HEK293 (cell line): ENCODE results near the gene ERCC6L.

Experiments
- EGR2 ChIP-seq: fragments of 450-650 bp; formaldehyde crosslinking; IDR thresholded peaks from 2 replicates; pipeline ENCODE4 v1.5.1; 2016; ENCODE audit warnings: low read depth, missing biosample characterization, missing genetic modification characterization
- GLI2 ChIP-seq: fragments of 450-650 bp; formaldehyde crosslinking; IDR thresholded peaks from 2 replicates; pipeline ENCODE4; 2017; ENCODE audit warnings: missing biosample characterization, missing genetic modification characterization, low read depth, borderline replicate concordance
- KLF8 ChIP-seq: fragments of 450-650 bp; formaldehyde crosslinking; IDR thresholded peaks from 2 replicates; pipeline ENCODE4 v1.5.1; 2016; ENCODE audit warnings: missing biosample characterization, missing genetic modification characterization
- MEIS1 ChIP-seq: sonication (generic); formaldehyde crosslinking; IDR thresholded peaks from 2 replicates; pipeline ENCODE4 v1.8.1; 2022; ENCODE audit warnings: missing genetic modification reagents, mild to moderate bottlenecking, borderline replicate concordance
- SALL2 ChIP-seq: fragments of 450-650 bp; formaldehyde crosslinking; IDR thresholded peaks from 2 replicates; pipeline ENCODE4 v1.5.0; 2017; ENCODE audit warnings: missing biosample characterization, mild to moderate bottlenecking, missing genetic modification characterization, borderline replicate concordance
- SCRT1 ChIP-seq: fragments of 450-650 bp; formaldehyde crosslinking; IDR thresholded peaks from 2 replicates; pipeline ENCODE4 v1.5.1; 2016; ENCODE audit warnings: missing biosample characterization, missing genetic modification characterization, borderline replicate concordance
- SCRT2 ChIP-seq: fragments of 450-650 bp; formaldehyde crosslinking; IDR thresholded peaks from 2 replicates; pipeline ENCODE4 v1.5.1; 2016; ENCODE audit warnings: missing biosample characterization, missing genetic modification characterization
- SP3 ChIP-seq: fragments of 450-650 bp; formaldehyde crosslinking; IDR thresholded peaks from 2 replicates; pipeline ENCODE4 v1.5.1; 2016; ENCODE audit warnings: missing biosample characterization, missing genetic modification characterization
- TCF7L2 ChIP-seq: IDR thresholded peaks from 2 replicates; pipeline ENCODE4 v1.6.1; 2011; ENCODE audit warnings: low read depth, mild to moderate bottlenecking, inconsistent platforms, low read length, moderate library complexity, borderline replicate concordance
- YY1 ChIP-seq: fragments of 450-650 bp; formaldehyde crosslinking; IDR thresholded peaks from 2 replicates; pipeline ENCODE4 v1.5.1; 2018; ENCODE audit warnings: missing biosample characterization, missing genetic modification characterization
- YY2 ChIP-seq: fragments of 450-650 bp; formaldehyde crosslinking; IDR thresholded peaks from 2 replicates; pipeline ENCODE4 v1.5.1; 2016; ENCODE audit warnings: missing biosample characterization, missing genetic modification characterization
- ZBTB17 ChIP-seq: fragments of 450-650 bp; formaldehyde crosslinking; IDR thresholded peaks from 2 replicates; pipeline ENCODE4 v1.5.1; 2016; ENCODE audit warnings: missing biosample characterization, missing genetic modification characterization
- ZBTB48 ChIP-seq: fragments of 450-650 bp; formaldehyde crosslinking; IDR thresholded peaks from 2 replicates; pipeline ENCODE4 v1.5.1; 2016; ENCODE audit warnings: missing biosample characterization, missing genetic modification characterization
- ZBTB8A ChIP-seq: fragments of 450-650 bp; formaldehyde crosslinking; IDR thresholded peaks from 2 replicates; pipeline ENCODE4 v1.5.1; 2016; ENCODE audit warnings: missing biosample characterization, missing genetic modification characterization
- ZNF211 ChIP-seq: fragments of 450-650 bp; formaldehyde crosslinking; IDR thresholded peaks from 2 replicates; pipeline ENCODE4 v1.5.1; 2016; ENCODE audit warnings: low read depth, missing biosample characterization, missing genetic modification characterization
- ZNF24 ChIP-seq: fragments of 450-650 bp; formaldehyde crosslinking; IDR thresholded peaks from 2 replicates; pipeline ENCODE4 v1.5.1; 2016; ENCODE audit warnings: missing biosample characterization, missing genetic modification characterization
- ZNF341 ChIP-seq: fragments of 450-650 bp; formaldehyde crosslinking; IDR thresholded peaks from 2 replicates; pipeline ENCODE4; 2016; ENCODE audit warnings: low read depth, missing biosample characterization, missing genetic modification characterization
- ZNF350 ChIP-seq: fragments of 450-650 bp; formaldehyde crosslinking; IDR thresholded peaks from 2 replicates; pipeline ENCODE4 v1.5.0; 2017; ENCODE audit warnings: missing biosample characterization, mild to moderate bottlenecking, missing genetic modification characterization
- ZNF366 ChIP-seq: fragments of 450-650 bp; formaldehyde crosslinking; conservative IDR thresholded peaks from 2 replicates; pipeline ENCODE4 v1.5.1; 2016; ENCODE audit warnings: missing biosample characterization, missing genetic modification characterization
- ZNF426 ChIP-seq: fragments of 450-650 bp; formaldehyde crosslinking; IDR thresholded peaks from 2 replicates; pipeline ENCODE4 v1.5.1; 2017; ENCODE audit warnings: missing biosample characterization, missing genetic modification characterization, mild to moderate bottlenecking, inconsistent platforms, moderate library complexity
- ZNF48 ChIP-seq: fragments of 450-650 bp; formaldehyde crosslinking; IDR thresholded peaks from 2 replicates; pipeline ENCODE4 v1.5.1; 2016; ENCODE audit warnings: missing biosample characterization, missing genetic modification characterization
- ZNF544 ChIP-seq: fragments of 450-650 bp; formaldehyde crosslinking; IDR thresholded peaks from 2 replicates; pipeline ENCODE4 v1.5.0; 2017; ENCODE audit warnings: missing biosample characterization, missing genetic modification characterization
- ZNF707 ChIP-seq: fragments of 450-650 bp; formaldehyde crosslinking; IDR thresholded peaks from 2 replicates; pipeline ENCODE4 v1.5.1; 2016; ENCODE audit warnings: missing biosample characterization, missing genetic modification characterization
- ZNF843 ChIP-seq: fragments of 450-650 bp; formaldehyde crosslinking; IDR thresholded peaks from 2 replicates; pipeline ENCODE4 v1.5.1; 2016; ENCODE audit warnings: missing biosample characterization, missing genetic modification characterization
- ZXDB ChIP-seq: fragments of 450-650 bp; formaldehyde crosslinking; IDR thresholded peaks from 2 replicates; pipeline ENCODE4 v1.5.1; 2016; ENCODE audit warnings: missing biosample characterization, missing genetic modification characterization
- TF ChIP-seq, protein P1 (sequence below): fragments of 450-650 bp; formaldehyde crosslinking; IDR thresholded peaks from 2 replicates; pipeline ENCODE4; 2016; ENCODE audit warnings: missing biosample characterization, missing genetic modification characterization
- TF ChIP-seq, protein P2 (sequence below): fragments of 450-650 bp; formaldehyde crosslinking; IDR thresholded peaks from 2 replicates; pipeline ENCODE4 v1.5.1; 2016; ENCODE audit warnings: missing biosample characterization, missing genetic modification characterization, borderline replicate concordance
- TF ChIP-seq, protein P3 (sequence below): fragments of 450-650 bp; formaldehyde crosslinking; IDR thresholded peaks from 2 replicates; pipeline ENCODE4 v1.5.1; 2016; ENCODE audit warnings: missing biosample characterization, missing genetic modification characterization
- TF ChIP-seq, protein P4 (sequence below): fragments of 450-650 bp; formaldehyde crosslinking; IDR thresholded peaks from 2 replicates; pipeline ENCODE4 v1.5.1; 2017; ENCODE audit warnings: missing biosample characterization, missing genetic modification characterization
- TF ChIP-seq, protein P5 (sequence below): fragments of 450-650 bp; formaldehyde crosslinking; optimal IDR thresholded peaks from 2 replicates; pipeline ENCODE3; 2016; ENCODE audit warnings: missing biosample characterization, mild to moderate bottlenecking, missing genetic modification characterization

The ERCC6L gene

DNA sequence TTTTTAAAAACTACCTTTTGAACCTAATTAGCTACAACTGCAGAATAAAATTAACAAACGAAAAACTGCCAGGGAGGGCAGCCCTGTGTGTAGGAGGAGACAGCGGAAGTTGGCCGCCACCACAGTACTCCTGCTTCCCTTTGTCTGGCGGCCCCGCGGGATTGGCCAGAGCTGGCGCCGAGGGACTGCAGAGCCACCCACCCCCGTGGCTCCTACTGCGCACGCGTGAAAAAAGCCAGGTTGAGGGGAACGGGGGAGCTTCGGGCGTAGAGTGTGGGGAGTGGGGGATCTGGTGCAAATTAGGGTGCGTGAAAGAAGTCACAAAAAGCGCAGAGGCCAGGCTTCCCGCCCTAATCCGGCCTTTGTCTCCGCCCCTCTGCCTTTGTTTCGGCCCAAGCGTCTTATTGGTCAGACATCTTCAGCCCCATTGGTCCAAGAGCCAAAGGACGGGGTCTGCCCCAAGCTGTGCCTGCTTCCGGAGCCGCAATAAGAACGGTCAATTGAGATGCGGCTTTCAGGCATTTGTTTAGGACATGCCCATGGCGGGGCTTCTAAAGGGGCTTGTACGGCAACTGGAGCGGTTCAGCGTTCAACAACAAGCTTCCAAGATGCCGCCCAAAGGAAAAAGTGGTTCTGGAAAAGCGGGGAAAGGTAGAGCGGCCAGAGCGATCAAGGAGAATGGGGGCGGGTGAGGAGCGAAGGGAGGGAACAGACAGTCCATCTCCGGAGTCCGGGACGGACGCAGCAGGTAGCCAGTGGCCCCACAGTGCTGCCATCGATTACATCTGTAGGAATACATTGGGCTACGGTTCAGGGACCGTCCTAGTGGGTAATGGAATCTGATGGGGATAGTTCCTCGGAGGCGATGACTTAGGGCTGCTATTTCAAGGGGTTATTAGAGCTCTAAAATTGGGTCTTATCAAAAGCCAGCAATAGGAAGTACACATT, 57.4 kb downstream of the ERCC6L start, which contains the start of gene PIN4 (continued):
- TF ChIP-seq KLF8 (tag by site-specific recombination) (peak; percentile 85), SCRT1 (tag by site-specific recombination) (peak; percentile 48; the same call in 1 of the 2 replicates), ZNF24 (tag by site-specific recombination) (0 out of 2 replicates have a peak, but pooled peaks have one; percentile 44), EGR2 (peak; percentile 52; the same call in 1 of the 2 replicates), ZNF707 (no peak), SP3 (peak; percentile 92), GLI2 (no peak), ZNF48 (tag by site-specific recombination) (no peak), ZNF341 (tag by site-specific recombination) (peak; percentile 93), MEIS1 (CRISPR knock-in tag) (no peak), ZNF366 (tag by site-specific recombination) (peak; percentile 99), ZNF426 (no peak), YY2 (peak; percentile 95), ZNF350 (tag by site-specific recombination) (no peak), ZXDB (tag by site-specific recombination) (peak; percentile 92), ZNF544 (tag by site-specific recombination) (no peak), SCRT2 (tag by site-specific recombination) (peak; percentile 55; the same call in 1 of the 2 replicates), SALL2 (tag by site-specific recombination) (no peak), YY1 (peak; percentile 91), TCF7L2 (peak; percentile 60; the same call in 1 of the 2 replicates), ZBTB48 (tag by site-specific recombination) (peak; percentile 99), ZBTB17 (tag by site-specific recombination) (peak; percentile 98), ZBTB8A (peak; percentile 96), ZNF211 (tag by site-specific recombination) (no peak), ZNF843 (tag by site-specific recombination) (peak; percentile 32)
- TF ChIP-seq, protein P1, sequence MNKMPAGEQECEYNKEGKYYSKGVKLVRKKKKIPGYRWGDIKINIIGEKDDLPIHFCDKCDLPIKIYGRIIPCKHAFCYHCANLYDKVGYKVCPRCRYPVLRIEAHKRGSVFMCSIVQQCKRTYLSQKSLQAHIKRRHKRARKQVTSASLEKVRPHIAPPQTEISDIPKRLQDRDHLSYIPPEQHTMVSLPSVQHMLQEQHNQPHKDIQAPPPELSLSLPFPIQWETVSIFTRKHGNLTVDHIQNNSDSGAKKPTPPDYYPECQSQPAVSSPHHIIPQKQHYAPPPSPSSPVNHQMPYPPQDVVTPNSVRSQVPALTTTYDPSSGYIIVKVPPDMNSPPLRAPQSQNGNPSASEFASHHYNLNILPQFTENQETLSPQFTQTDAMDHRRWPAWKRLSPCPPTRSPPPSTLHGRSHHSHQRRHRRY (tag by site-specific recombination): no peak
- TF ChIP-seq, protein P2, sequence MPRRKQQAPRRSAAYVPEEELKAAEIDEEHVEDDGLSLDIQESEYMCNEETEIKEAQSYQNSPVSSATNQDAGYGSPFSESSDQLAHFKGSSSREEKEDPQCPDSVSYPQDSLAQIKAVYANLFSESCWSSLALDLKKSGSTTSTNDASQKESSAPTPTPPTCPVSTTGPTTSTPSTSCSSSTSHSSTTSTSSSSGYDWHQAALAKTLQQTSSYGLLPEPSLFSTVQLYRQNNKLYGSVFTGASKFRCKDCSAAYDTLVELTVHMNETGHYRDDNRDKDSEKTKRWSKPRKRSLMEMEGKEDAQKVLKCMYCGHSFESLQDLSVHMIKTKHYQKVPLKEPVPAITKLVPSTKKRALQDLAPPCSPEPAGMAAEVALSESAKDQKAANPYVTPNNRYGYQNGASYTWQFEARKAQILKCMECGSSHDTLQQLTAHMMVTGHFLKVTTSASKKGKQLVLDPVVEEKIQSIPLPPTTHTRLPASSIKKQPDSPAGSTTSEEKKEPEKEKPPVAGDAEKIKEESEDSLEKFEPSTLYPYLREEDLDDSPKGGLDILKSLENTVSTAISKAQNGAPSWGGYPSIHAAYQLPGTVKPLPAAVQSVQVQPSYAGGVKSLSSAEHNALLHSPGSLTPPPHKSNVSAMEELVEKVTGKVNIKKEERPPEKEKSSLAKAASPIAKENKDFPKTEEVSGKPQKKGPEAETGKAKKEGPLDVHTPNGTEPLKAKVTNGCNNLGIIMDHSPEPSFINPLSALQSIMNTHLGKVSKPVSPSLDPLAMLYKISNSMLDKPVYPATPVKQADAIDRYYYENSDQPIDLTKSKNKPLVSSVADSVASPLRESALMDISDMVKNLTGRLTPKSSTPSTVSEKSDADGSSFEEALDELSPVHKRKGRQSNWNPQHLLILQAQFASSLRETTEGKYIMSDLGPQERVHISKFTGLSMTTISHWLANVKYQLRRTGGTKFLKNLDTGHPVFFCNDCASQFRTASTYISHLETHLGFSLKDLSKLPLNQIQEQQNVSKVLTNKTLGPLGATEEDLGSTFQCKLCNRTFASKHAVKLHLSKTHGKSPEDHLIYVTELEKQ (tag by site-specific recombination): 0 out of 2 replicates have a peak, but pooled peaks have one; percentile 15
- TF ChIP-seq, protein P3, sequence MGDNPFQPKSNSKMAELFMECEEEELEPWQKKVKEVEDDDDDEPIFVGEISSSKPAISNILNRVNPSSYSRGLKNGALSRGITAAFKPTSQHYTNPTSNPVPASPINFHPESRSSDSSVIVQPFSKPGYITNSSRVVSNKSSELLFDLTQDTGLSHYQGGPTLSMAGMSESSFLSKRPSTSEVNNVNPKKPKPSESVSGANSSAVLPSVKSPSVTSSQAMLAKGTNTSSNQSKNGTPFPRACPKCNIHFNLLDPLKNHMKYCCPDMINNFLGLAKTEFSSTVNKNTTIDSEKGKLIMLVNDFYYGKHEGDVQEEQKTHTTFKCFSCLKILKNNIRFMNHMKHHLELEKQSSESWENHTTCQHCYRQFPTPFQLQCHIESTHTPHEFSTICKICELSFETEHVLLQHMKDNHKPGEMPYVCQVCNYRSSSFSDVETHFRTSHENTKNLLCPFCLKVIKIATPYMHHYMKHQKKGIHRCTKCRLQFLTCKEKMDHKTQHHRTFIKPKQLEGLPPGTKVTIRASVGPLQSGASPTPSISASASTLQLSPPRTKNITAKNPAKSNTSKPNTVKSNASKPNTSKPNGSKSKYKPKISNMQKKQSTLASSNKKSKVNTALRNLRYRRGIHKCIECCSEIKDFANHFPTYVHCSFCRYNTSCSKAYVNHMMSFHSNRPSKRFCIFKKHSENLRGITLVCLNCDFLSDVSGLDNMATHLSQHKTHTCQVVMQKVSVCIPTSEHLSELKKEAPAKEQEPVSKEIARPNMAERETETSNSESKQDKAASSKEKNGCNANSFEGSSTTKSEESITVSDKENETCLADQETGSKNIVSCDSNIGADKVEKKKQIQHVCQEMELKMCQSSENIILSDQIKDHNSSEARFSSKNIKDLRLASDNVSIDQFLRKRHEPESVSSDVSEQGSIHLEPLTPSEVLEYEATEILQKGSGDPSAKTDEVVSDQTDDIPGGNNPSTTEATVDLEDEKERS (tag by site-specific recombination): peak; percentile 16; the same call in 1 of the 2 replicates
- TF ChIP-seq, protein P4, sequence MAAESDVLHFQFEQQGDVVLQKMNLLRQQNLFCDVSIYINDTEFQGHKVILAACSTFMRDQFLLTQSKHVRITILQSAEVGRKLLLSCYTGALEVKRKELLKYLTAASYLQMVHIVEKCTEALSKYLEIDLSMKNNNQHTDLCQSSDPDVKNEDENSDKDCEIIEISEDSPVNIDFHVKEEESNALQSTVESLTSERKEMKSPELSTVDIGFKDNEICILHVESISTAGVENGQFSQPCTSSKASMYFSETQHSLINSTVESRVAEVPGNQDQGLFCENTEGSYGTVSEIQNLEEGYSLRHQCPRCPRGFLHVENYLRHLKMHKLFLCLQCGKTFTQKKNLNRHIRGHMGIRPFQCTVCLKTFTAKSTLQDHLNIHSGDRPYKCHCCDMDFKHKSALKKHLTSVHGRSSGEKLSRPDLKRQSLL (tag by site-specific recombination): peak; percentile 84
- TF ChIP-seq, protein P5, sequence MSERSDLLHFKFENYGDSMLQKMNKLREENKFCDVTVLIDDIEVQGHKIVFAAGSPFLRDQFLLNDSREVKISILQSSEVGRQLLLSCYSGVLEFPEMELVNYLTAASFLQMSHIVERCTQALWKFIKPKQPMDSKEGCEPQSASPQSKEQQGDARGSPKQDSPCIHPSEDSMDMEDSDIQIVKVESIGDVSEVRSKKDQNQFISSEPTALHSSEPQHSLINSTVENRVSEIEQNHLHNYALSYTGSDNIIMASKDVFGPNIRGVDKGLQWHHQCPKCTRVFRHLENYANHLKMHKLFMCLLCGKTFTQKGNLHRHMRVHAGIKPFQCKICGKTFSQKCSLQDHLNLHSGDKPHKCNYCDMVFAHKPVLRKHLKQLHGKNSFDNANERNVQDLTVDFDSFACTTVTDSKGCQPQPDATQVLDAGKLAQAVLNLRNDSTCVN (tag by site-specific recombination): no peak
